Right lobe of liver (tissue), 6 donors: Measurements from ENCODE around the gene KRTAP5-7. TPM values are rescaled to one million over a fixed set of nuclear protein-coding genes. Genes with fewer than 3 reads are reported as not detected.

ENCODE experiments used
- ATAC-seq, 4 donors: fragments of 200-7000 bp; cut with Tn5 transposase; one replicate each; pipeline ENCODE4 v1.9.1; 2020; ENCODE audit warnings: mild to moderate bottlenecking in 4 of 4, moderate library complexity in 4 of 4
- DNase-seq, 3 donors: peaks; one replicate each; pipeline ENCODE4 v3.0.0-alpha.2; 2020
- H3K27ac ChIP-seq, 3 donors: fragments of 200-600 bp; one replicate each; pipeline ENCODE4 v1.8.0; 2022
- H3K27me3 ChIP-seq, 2 donors: fragments of 200-600 bp; one replicate each; pipeline ENCODE4 v1.8.0; 2022
- H3K36me3 ChIP-seq, 4 donors: fragments of 200-600 bp; sonication (generic) in 1 of 4; one replicate each; pipeline versions ENCODE4 v1.5.1 to v1.8.0; 2017 to 2022; ENCODE audit warnings: control low read depth in 1 of 4
- H3K4me1 ChIP-seq, 4 donors: fragments of 200-600 bp; sonication (generic) in 1 of 4; one replicate each; pipeline versions ENCODE4 v1.5.1 to v1.8.0; 2017 to 2022; ENCODE audit warnings: control low read depth in 1 of 4
- H3K4me3 ChIP-seq, 3 donors: fragments of 200-600 bp; one replicate each; pipeline ENCODE4 v1.8.0; 2022
- H3K9me3 ChIP-seq, 4 donors: fragments of 200-600 bp; sonication (generic) in 1 of 4; one replicate each; pipeline versions ENCODE4 v1.5.1 to v1.8.0; 2017 to 2022; ENCODE audit warnings: control low read depth in 1 of 4
- POLR2A ChIP-seq: fragments of 450-650 bp; IDR thresholded peaks from one replicate; pipeline ENCODE4 v1.6.1; 2017; ENCODE audit warnings: antibody characterized with exemption, mild to moderate bottlenecking
- WGBS: methylation state at CpG from one replicate; pipeline ENCODE4 v1.1.6; 2018; ENCODE audit warnings: low coverage, low lambda C conversion rate; ENCODE audit not compliant: insufficient coverage; ENCODE audit errors: missing lambda C conversion rate; 5-methylcytosine and 5-hydroxymethylcytosine counted together
- intact Hi-C, 2 donors: fragments of 100-400 bp; cut with DNase I; formaldehyde crosslinking; loops; one replicate each; pipeline versions ENCODE4 v1.11.2 to v1.14.1; 2022
- total RNA-seq, 6 experiments: library from RNA; depleted of rRNA in 2 of 6; stranded (reverse); fragments of >200 nt in 2 of 6; fragmentation: NEBNext Ultra II Directional in 3 of 6; extraction: Animal tissue kit (Norgen Biotek cat#: 25700) in 3 of 6; gene quantifications; one replicate each; pipeline versions ENCODE4 v1.1.0 to v1.2.4, GENCODE V29; 2016 to 2023
- TF ChIP-seq, protein P1 (sequence below), 4 donors: fragments of 200-600 bp in 3 of 4; fragments of 450-650 bp in 1 of 4; IDR thresholded peaks; one replicate each; pipeline versions ENCODE4 v1.5.1 to v1.8.0; 2016 to 2022; ENCODE audit warnings: antibody characterized with exemption in 4 of 4, mild to moderate bottlenecking in 2 of 4
- donor health status: DM: no; HTN: yes; CAD: no.
- donor health status: DM: no; HTN: no; CAD: no.
- donor health status: DM: no; HTN: no; CAD: no.
- donor health status: DM: no; HTN: yes; CAD: no.
- donor health status: DM: no; HTN: yes; CAD: no.

The KRTAP5-7 gene
- total RNA-seq, 6 experiments from 2014 or later = 0.18 to 3.9 (median 0.23) TPM; not detected in 2

DNA sequence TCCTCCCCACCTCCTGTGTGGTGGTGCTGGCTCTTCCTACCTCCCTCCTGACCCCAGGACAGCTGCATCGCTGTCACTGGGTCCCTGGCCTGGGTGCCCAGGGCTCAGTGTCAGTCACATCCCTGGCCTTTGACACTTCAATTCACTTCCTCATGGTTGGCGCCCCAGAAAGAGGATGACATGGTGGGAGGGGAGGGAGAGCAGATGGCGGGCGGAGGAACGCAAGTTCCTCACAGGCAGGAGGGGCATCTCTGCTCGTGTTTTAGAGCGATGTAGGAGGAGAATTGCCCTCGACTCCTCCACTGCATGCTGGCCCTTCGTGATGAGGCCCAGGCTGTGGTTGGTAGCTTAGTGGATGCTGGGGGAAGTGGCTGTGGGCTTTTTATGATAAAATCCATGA, 35.1 kb upstream of the KRTAP5-7 start:
- ATAC-seq (no peak), DNase-seq (no peak)
- Histone ChIP-seq H3K4me3 (no peak overlapping the region), H3K27ac (no peak overlapping the region), H3K27me3 (no peaks in the 10 kb centered on the region), H3K9me3 (no peaks in the 10 kb centered on the region), H3K4me1 (no peaks in the 10 kb centered on the region), H3K36me3 (peaks cover 0 to 26% (median 7%) of the 10 kb centered on the region in 4 donors)
- intact Hi-C loops = no loop called here
- 93% methylated on average over 7 of the region's 9 CpGs for WGBS
- no peak for TF ChIP-seq POLR2A
- TF ChIP-seq, protein P1, sequence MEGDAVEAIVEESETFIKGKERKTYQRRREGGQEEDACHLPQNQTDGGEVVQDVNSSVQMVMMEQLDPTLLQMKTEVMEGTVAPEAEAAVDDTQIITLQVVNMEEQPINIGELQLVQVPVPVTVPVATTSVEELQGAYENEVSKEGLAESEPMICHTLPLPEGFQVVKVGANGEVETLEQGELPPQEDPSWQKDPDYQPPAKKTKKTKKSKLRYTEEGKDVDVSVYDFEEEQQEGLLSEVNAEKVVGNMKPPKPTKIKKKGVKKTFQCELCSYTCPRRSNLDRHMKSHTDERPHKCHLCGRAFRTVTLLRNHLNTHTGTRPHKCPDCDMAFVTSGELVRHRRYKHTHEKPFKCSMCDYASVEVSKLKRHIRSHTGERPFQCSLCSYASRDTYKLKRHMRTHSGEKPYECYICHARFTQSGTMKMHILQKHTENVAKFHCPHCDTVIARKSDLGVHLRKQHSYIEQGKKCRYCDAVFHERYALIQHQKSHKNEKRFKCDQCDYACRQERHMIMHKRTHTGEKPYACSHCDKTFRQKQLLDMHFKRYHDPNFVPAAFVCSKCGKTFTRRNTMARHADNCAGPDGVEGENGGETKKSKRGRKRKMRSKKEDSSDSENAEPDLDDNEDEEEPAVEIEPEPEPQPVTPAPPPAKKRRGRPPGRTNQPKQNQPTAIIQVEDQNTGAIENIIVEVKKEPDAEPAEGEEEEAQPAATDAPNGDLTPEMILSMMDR (IDR thresholded peaks at IDR 0.05) = no peak

DNA sequence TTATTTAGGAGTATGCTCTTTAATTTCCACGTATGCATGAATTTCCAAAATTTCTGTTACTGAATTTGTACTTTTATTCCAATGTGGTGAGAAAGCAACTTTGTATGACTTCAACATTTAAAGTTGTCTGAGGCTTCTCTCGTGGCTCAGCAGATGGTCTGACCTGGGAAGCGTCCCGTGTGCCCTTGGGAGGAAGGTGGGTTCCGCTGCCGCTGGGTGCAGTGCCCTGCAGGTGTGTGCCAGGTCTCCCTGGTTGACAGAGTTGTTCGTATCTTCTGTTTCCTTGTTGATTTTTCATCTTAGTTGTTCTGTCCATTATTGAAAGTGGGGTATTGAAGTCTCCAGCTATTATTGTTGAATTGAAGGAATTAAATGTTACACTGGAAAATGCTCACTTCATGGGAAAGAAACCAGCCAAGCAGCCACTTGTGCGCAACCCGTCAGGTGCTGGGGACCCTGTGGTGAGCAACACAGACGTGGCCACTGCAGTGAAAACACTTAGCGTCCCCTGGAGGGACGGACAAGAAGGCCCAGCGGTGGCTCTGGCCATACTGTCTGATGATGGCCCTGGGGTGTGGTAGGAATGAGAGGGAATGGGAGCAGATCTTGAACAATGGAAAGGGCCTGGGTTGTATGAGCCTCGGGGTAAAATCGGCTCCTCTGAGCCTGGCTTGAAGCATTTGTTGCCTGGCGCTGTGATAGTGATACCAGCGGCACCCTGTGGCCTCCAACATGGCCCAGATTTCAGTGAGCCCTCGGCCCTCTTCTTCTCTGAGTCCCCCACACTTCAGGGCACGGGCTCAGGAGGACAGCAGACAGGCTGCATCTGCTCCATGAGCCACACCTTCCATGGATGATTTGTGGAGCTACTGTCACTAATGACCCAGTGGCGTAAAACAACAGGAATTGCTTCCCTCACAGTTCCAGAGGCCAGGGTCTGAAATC, 31.5 kb upstream of the KRTAP5-7 start:
- H3K9me3 ChIP-seq = no peaks in the 10 kb centered on the region
- no peaks in the 10 kb centered on the region for H3K27me3 ChIP-seq
- peak in 1 of 3 donors; percentile 11 for DNase-seq
- TF ChIP-seq, protein P1 (IDR thresholded peaks at IDR 0.05) = no peak
- TF ChIP-seq POLR2A = no peak
- no peak for ATAC-seq
- intact Hi-C loops = no loop called here
- peaks cover 0 to 55% (median 11%) of the 10 kb centered on the region in 4 donors for H3K36me3 ChIP-seq
- H3K4me1 ChIP-seq = peaks cover 0 to 8% (median 2%) of the 10 kb centered on the region in 4 donors
- WGBS = 86% methylated on average over 15 of the region's 20 CpGs
- no peak overlapping the region for H3K4me3 ChIP-seq
- H3K27ac ChIP-seq = no peak overlapping the region

DNA sequence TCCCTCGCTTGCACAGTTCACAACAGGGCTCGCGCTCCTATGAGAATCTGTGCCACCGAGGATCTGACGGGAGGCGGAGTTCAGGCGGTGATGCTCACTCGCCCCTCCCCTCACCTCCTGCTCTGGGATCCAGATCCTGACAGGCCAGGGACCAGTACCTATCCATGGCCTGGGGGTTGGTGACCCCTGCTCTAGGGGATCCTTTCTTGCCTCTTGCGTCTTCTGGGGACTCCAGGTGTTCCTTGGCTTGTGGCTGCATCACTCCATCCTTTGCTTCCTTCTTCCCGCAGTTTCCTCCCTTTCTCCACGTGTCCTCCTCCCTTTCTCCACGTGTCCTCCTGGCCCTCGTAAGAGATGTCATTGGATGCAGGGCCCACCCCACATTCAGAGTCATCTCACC, 30.6 kb upstream of the KRTAP5-7 start:
- Histone ChIP-seq H3K27ac (no peak overlapping the region), H3K9me3 (no peaks in the 10 kb centered on the region), H3K4me3 (no peak overlapping the region), H3K4me1 (peaks cover 0 to 12% (median 5%) of the 10 kb centered on the region in 4 donors), H3K27me3 (no peaks in the 10 kb centered on the region), H3K36me3 (peaks cover 0 to 56% (median 11%) of the 10 kb centered on the region in 4 donors)
- no peak for TF ChIP-seq POLR2A
- TF ChIP-seq, protein P1 (IDR thresholded peaks at IDR 0.05) = no peak
- intact Hi-C loops = no loop called here
- 100% methylated on average over 11 of the region's 13 CpGs for WGBS
- DNase-seq (no peak), ATAC-seq (no peak)

DNA sequence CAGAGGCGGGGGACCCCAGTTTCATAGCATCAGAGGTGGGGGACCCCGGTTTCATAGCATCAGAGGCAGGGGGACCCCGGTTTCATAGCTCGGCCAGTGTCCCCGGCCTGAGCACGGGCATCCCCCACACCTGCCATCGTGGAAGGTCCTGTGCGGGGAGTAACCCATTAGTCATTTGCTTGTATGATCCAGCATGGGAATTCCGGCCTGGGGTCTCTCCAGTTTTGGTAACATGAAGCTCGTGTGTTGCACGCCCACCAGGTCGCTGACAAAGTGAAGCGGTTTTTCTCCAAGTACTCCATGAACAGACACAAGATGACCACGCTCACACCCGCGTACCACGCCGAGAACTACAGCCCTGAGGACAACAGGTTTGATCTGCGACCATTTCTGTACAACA, 29.0 kb upstream of the KRTAP5-7 start:
- Histone ChIP-seq H3K9me3 (no peaks in the 10 kb centered on the region), H3K27me3 (no peaks in the 10 kb centered on the region), H3K4me1 (peaks cover 0 to 12% (median 5%) of the 10 kb centered on the region in 4 donors), H3K4me3 (no peak overlapping the region), H3K36me3 (peaks cover 0 to 53% (median 10%) of the 10 kb centered on the region in 4 donors), H3K27ac (no peak overlapping the region)
- 97% methylated on average over 10 of the region's 19 CpGs for WGBS
- no peak for TF ChIP-seq POLR2A
- TF ChIP-seq, protein P1 (IDR thresholded peaks at IDR 0.05) = no peak
- ATAC-seq = no peak
- intact Hi-C loops = no loop called here
- DNase-seq = peak in 2 of 3 donors; percentile 15 to 27
